GM18508 (cell line): ENCODE measurements around the gene PIP5KL1.

Experiments used
- ATAC-seq: cut with Tn5 transposase; IDR thresholded peaks from one replicate; pipeline ENCODE4 v1.9.1; 2021; ENCODE audit warnings: moderate number of reproducible peaks; ENCODE audit not compliant: insufficient read depth, unreplicated experiment

PIP5KL1 gene, protein sequence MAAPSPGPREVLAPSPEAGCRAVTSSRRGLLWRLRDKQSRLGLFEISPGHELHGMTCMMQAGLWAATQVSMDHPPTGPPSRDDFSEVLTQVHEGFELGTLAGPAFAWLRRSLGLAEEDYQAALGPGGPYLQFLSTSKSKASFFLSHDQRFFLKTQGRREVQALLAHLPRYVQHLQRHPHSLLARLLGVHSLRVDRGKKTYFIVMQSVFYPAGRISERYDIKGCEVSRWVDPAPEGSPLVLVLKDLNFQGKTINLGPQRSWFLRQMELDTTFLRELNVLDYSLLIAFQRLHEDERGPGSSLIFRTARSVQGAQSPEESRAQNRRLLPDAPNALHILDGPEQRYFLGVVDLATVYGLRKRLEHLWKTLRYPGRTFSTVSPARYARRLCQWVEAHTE

DNA sequence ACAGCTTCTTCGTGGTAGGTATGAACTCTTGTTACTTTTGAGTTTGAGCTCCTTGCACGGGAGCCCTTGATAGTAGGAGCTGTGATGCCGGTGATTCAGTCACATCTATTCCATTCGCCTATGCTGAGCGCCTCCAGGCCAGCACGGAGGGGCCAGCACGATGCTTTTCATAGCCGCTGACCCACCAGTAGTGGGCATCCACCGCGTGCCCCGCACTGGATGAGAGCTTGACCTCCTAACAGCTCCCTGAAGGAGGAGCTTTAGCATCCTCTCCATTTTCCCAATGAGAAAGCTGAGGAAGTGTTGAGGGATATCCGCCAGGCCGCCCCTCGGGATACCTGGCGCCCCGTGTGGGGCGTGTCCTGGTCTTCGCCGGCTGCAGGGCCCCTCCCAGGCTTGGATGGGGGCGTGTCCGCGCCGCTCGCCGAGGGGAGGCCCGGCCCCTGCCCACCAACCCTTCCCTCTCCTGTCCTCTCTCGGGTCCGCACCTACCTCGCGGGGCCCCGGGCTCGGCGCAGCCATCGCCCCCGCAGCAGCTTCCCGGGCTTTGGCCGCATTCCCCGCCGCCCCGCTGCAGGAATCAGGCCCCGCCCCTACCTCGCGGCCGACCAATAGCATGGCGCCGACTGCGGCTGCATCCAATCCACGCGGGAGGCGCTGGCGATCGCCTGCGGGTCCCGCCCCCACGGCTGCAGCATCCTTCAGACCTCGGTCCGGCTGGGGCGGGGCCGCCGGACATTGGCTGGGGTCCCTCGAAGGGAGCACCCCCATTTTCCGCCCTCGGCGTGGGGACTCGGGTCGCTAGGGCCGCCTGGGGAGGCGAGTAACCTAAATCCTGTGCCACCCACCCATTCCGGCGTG lies at the start of gene PIP5KL1:
TSS of gene PIP5KL1 (minus strand) at position 547 of the 861 bp plus-strand sequence. CDS start at position 522, 25 bp downstream.
- ATAC-seq, result no peak

GRCh38 chr9:127980060-127980705 lies 49.6 kb upstream of the PIP5KL1 start:
- ATAC-seq, result no peak

- ATAC-seq, result no peak
Observed at GRCh38 chr9:127979333-127980059, 48.9 kb upstream of the PIP5KL1 start.

DNA sequence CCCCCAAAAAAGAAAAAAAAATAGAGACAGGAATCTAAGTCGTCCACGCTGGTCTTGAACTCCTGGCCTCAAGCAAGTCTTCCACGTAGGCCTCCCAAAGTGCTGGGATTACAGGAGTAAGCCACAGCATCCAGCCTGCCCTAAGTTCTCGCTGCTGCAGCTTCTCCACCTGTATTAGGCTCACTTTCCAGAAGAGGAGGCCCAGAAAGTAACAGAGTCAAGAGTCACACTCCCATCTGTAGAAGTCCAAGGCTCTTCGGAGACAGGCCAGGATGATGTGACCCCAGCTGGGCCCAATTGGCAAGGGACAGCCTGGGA lies 48.4 kb upstream of the PIP5KL1 start:
- ATAC-seq, result no peak

GRCh38 chr9:127977884-127978647 lies 47.5 kb upstream of the PIP5KL1 start:
- no peak for ATAC-seq

DNA sequence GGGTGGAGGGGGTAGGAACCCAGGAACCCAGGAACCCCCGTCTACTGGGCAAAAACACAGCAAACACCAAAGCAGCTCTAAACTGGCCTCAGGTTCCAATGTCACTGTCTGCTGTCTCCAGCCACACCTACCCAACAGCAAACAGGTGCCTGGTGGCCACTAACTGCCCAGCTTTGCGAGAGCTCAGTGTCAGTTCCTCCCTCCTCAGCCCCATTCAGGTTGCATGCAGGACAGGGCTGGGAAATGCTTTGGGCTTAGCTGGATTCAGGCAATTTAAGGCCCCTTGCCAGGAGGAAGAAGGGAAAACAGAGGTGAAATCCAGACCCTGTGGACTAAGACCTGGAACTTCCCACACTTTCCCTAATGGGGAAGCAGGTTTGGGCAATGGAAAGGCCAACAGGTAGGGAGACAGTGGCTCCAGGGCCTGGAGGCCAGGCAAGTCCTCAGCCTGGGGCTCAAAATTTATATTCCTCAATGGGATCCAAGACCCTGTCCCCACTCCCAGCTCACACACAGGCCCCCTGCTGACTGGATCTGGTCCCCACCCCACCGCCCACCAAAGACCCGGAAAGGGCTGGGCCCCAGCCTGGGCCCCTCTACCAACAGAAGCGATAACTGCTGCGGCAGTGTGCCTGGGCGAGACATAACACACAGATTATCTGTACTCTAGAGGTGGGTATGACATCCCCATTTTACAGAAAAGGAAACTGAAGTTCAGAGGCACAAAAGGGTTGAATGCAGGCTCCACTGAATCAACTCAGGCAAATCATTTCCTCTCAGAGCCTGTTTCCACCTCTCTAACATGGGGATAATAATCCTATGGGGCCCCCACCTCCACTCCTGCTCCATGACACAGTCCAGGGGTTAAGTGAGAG lies 46.7 kb upstream of the PIP5KL1 start:
- no peak for ATAC-seq

GRCh38 chr9:127976498-127976897 lies 45.9 kb upstream of the PIP5KL1 start:
- ATAC-seq, result no peak

GRCh38 chr9:127975376-127976315 lies 45.1 kb upstream of the PIP5KL1 start:
- ATAC-seq, result no peak

DNA sequence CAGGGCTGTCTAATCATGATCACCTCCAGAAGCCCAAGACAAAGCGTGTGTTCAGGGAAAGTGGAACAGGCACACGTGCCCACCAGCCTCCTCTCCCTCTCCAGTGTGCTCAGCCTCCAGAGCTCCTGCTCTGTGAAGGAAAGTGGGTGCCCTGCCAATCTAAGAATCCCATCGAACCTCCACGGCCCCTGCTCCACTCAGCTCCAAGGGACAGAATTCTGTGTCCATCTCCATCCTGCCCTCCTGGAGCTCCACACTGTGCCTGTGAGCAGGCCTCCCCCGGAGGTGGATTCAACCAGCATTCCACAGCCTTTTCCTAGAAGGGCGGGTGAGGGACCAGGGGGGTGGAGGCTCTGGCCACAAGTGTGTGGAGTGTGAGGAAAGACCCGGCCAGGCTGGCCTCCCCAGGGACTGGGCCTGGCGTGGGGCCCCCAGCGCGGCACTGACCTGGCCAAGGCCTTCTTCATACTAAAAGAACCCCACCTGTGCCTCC lies 44.2 kb upstream of the PIP5KL1 start:
- ATAC-seq, result no peak

GRCh38 chr9:127974001-127974768 lies 43.6 kb upstream of the PIP5KL1 start:
- ATAC-seq, result no peak

GRCh38 chr9:127973169-127974000 lies 42.8 kb upstream of the PIP5KL1 start:
- no peak for ATAC-seq

DNA sequence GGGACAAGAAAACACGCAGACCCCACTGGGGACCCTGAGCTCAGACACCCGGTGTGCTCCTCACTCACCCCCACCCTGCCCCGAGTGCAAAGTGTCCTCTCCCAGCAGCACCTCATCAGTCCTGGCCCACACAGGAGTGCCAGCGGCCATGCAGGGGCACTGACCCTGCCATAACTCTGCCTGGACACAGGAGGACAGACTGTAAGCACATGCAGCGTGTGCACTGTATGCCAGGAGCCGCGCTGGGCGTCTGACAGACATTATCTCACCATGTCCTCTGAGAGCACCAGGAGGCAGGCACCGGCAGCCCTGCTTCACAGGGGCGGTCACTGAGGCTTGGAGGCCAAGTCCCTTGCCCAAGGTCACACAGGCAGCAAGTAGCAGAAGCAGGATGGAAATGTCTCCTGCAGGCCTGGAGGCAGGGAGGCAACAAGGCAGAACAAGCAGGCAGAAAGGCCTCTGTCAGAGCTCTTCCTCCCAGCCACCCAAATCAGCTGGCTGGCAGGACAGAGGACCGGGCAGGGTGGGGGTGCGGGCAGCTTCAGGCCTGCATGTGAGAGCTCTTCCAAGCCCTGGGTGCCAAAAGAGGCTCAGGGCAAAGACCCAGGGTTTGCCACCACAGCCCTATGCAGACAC lies 41.8 kb upstream of the PIP5KL1 start:
- ATAC-seq, result no peak

DNA sequence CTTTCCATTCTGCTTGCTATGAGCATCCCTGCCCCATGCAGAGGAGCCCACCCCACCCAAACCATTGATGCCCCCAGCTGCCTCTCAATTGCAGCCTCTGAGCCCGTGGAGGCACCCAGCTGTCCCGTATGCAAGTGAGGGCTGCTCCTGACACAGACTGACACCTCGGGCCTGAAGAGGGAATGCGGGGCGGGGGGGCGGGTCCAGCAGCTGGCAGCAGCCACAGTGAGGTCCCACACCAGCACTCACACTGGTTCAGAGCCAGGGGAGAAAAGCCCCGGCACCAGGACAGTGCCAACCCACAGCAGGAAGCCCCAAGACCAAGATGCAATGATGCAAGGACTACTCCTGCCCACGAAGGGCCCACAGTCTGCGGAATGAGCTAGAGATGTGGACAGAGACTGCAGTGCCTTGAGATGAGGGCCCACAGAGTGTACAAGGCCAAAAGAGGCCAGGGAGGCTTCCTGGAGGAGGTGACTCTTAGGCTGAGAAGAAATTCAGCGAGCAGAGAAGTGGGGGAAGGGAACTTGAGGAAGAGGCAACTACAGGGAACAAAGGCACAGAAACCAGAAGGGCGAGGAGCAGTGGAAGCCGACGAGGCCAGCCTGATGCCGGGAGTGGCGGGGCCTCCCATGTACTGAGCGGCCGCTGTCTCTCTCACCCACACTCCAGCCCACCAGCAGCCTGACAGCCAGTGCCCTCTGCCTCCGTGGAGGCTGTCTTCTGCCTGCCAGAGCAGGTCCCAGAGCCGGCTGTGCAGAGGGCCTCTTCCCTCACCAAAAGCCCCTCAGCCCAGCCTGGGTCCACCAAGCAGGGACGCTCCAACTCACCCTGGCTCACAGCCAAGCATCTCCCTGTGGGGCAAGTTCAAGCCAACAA lies 41.0 kb upstream of the PIP5KL1 start:
- no peak for ATAC-seq
